Endometrial microvascular endothelial cells (primary cell): Measurements from ENCODE around the gene CCDC54. TPM values are rescaled to one million over a fixed set of nuclear protein-coding genes. Genes with fewer than 3 reads are reported as not detected.
"Not testable (repeated sequence)": the region's sequence is repeated elsewhere in the genome, so short reads cannot be mapped to it uniquely, and the experiment has no call there.

Source experiments
- in situ Hi-C: cut with HindIII; loops from 2 replicates; pipeline ENCODE4 v1.10.0; 2017; ENCODE audit warnings: low sequenced_read_pairs, low pct_unique_long_range_greater_than_20kb; ENCODE audit errors: inconsistent ontology term
- total RNA-seq: library from RNA; depleted of rRNA; stranded (reverse); fragments of >200 nt; gene quantifications from one replicate; pipeline ENCODE4 v1.2.3, GENCODE V29; 2015; ENCODE audit errors: inconsistent ontology term

Gene CCDC54
- total RNA-seq, result not detected

- in situ Hi-C loops, result no loop called here
Measured at GRCh38 chr3:107377151-107377550, at the start of gene CCDC54. TSS of gene CCDC54 (plus strand) at chr3:107377439. CDS start at chr3:107377588, 149 bp downstream.

- in situ Hi-C loops, result no loop called here
Measured at GRCh38 chr3:107328069-107328468, 49.2 kb upstream of the CCDC54 start.

- in situ Hi-C loops, result no loop called here
Measured at GRCh38 chr3:107329088-107329487, 48.2 kb upstream of the CCDC54 start.

GRCh38 chr3:107339690-107340089, 37.5 kb upstream of the CCDC54 start:
- in situ Hi-C loops, result not testable (repeated sequence)

- in situ Hi-C loops, result no loop called here
Measured at GRCh38 chr3:107344722-107345121, 32.5 kb upstream of the CCDC54 start.

GRCh38 chr3:107345822-107346405, 31.3 kb upstream of the CCDC54 start:
- in situ Hi-C loops, result no loop called here

GRCh38 chr3:107346564-107346963, 30.7 kb upstream of the CCDC54 start:
- in situ Hi-C loops, result no loop called here

- in situ Hi-C loops, result no loop called here
Measured at GRCh38 chr3:107347751-107348150, 29.5 kb upstream of the CCDC54 start.

- in situ Hi-C loops, result no loop called here
Measured at GRCh38 chr3:107356706-107357105, 20.5 kb upstream of the CCDC54 start.

- in situ Hi-C loops, result no loop called here
Measured at GRCh38 chr3:107361633-107362032, 15.6 kb upstream of the CCDC54 start.

- in situ Hi-C loops, result no loop called here
Measured at GRCh38 chr3:107365051-107365450, 12.2 kb upstream of the CCDC54 start.

GRCh38 chr3:107366766-107367165, 10.5 kb upstream of the CCDC54 start:
- in situ Hi-C loops, result no loop called here

GRCh38 chr3:107367353-107367752, 9.9 kb upstream of the CCDC54 start:
- in situ Hi-C loops, result no loop called here

- in situ Hi-C loops, result no loop called here
Measured at GRCh38 chr3:107368654-107369398, 8.4 kb upstream of the CCDC54 start.

GRCh38 chr3:107369791-107370190, 7.4 kb upstream of the CCDC54 start:
- in situ Hi-C loops, result no loop called here

- in situ Hi-C loops, result no loop called here
Measured at GRCh38 chr3:107370907-107371306, 6.3 kb upstream of the CCDC54 start.

GRCh38 chr3:107372506-107372905, 4.7 kb upstream of the CCDC54 start:
- in situ Hi-C loops, result no loop called here

- in situ Hi-C loops, result no loop called here
Measured at GRCh38 chr3:107373896-107374295, 3.3 kb upstream of the CCDC54 start.

- in situ Hi-C loops, result no loop called here
Measured at GRCh38 chr3:107375682-107376081, 1.6 kb upstream of the CCDC54 start.

GRCh38 chr3:107382631-107383030, 5.4 kb downstream of the CCDC54 start:
- in situ Hi-C loops, result no loop called here

- in situ Hi-C loops, result no loop called here
Measured at GRCh38 chr3:107384428-107384827, 7.2 kb downstream of the CCDC54 start.
